NB4 (cell line): ENCODE measurements around the gene AKNA.

ENCODE experiments used
- POLR2A ChIP-seq: IDR thresholded peaks from 2 replicates; pipeline ENCODE4 v1.6.1; 2011; ENCODE audit warnings: mild to moderate bottlenecking; ENCODE audit not compliant: insufficient read length; ENCODE audit errors: extremely low read depth
- TF ChIP-seq, protein P1 (sequence below): IDR thresholded peaks from one replicate; pipeline ENCODE4 v1.5.1; 2012; ENCODE audit warnings: low read depth, low read length

- TF ChIP-seq POLR2A: no peak
- TF ChIP-seq, protein P1, sequence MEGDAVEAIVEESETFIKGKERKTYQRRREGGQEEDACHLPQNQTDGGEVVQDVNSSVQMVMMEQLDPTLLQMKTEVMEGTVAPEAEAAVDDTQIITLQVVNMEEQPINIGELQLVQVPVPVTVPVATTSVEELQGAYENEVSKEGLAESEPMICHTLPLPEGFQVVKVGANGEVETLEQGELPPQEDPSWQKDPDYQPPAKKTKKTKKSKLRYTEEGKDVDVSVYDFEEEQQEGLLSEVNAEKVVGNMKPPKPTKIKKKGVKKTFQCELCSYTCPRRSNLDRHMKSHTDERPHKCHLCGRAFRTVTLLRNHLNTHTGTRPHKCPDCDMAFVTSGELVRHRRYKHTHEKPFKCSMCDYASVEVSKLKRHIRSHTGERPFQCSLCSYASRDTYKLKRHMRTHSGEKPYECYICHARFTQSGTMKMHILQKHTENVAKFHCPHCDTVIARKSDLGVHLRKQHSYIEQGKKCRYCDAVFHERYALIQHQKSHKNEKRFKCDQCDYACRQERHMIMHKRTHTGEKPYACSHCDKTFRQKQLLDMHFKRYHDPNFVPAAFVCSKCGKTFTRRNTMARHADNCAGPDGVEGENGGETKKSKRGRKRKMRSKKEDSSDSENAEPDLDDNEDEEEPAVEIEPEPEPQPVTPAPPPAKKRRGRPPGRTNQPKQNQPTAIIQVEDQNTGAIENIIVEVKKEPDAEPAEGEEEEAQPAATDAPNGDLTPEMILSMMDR: no peak
Measured at GRCh38 chr9:114343471-114344187, 44.2 kb downstream of the AKNA start.
